Stomach (tissue), 4 donors: Measurements from ENCODE around the gene PJA2.

Source experiments
- CTCF ChIP-seq, 7 experiments: fragments of 450-650 bp in 4 of 7; fragments of 200-600 bp in 3 of 7; sonication (generic) in 3 of 7; IDR thresholded peaks; one replicate each; pipeline ENCODE4 v1.5.1; 2016 to 2019; ENCODE audit warnings: antibody characterized with exemption in 7 of 7, control low read depth in 2 of 7, mild to moderate bottlenecking in 1 of 7
- EP300 ChIP-seq: sonication (generic); formaldehyde crosslinking; IDR thresholded peaks from one replicate; pipeline ENCODE4 v1.6.1; 2017; ENCODE audit warnings: antibody characterized with exemption
- POLR2A ChIP-seq, 4 donors: fragments of 450-650 bp; IDR thresholded peaks; one replicate each; pipeline ENCODE4 v1.6.1; 2016; ENCODE audit warnings: antibody characterized with exemption in 4 of 4, control low read depth in 2 of 4, mild to moderate bottlenecking in 1 of 4, moderate library complexity in 1 of 4
- POLR2AphosphoS5 ChIP-seq, 3 donors: sonication (generic); formaldehyde crosslinking; IDR thresholded peaks; one replicate each; pipeline ENCODE4 v1.6.1; 2016; ENCODE audit warnings: antibody characterized with exemption in 3 of 3

- TF ChIP-seq POLR2A (IDR thresholded peaks at IDR 0.05) (no peak), POLR2AphosphoS5 (IDR thresholded peaks at IDR 0.05) (no peak), EP300 (no peak), CTCF (IDR thresholded peaks at IDR 0.05) (no peak)
These were observed 62.4 kb downstream of the PJA2 start for GRCh38 chr5:109347252-109347888.
